ENCODE data around the gene NNMT.

Gene NNMT

GRCh38 chr11:114353443-114353842 is 57.2 kb downstream of the NNMT start:
- DNase-seq: peak; percentile 61

DNA sequence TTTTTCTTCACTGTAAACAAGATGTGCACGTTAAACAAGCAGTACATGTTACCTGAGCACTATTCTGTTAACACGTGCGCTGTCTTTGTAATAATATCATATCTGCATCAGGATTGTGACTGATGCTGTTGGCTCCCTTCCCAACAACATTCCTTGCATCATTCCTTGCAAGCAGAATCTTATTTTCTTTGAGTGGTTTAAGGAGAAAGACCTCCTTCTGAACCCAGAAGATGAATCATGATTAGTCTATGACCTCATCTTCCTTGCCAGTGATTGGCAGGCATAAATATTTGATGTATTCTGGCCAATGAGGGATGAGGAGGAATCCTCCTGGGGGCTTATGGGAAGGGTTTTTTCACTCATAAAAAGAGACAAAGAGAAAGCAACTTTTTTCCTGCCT is 57.9 kb downstream of the NNMT start:
- DNase-seq: peak; percentile 93

GRCh38 chr11:114358716-114359115 is 62.5 kb downstream of the NNMT start:
- peak; percentile 30 for DNase-seq

GRCh38 chr11:114359342-114359741 is 63.1 kb downstream of the NNMT start:
- peak; percentile 57 for DNase-seq

DNA sequence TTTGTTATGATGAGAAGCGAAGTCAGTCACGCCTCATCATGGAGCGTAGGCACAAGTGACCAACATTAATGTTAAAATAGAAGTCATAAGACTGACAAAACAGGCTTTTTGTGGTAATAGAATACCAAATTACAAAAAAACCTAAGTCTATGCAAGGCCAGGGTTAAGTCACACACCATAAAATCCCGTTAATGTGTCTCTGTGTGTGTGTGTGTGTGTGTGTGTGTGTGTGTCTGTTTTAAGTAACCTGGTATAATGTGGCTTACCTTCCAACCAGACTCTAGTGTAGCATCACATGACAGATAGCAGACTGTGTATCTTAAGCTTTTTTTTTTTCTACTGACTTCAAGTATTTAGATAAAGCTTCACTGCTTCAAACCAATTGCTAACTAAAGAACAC is 66.1 kb downstream of the NNMT start:
- no peak for DNase-seq

DNA sequence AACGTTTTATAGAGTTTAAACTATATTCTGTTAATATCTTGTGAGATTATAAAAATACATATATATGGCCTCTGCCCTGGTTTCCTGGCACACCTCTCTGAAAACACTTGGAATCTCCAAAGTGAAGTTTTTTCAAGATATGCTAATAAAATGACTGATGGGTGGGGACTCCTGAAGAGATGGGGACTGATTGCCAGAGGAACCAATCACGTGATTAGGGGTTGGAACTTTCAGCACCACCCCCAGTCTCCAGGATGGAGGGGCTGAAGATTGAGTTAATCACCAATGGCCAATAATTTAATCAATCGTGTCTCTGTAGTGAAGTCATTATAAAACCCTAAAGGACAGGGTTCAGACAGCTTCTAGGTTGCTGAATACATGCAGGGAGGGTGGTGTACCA is 66.8 kb downstream of the NNMT start:
- no peak for DNase-seq
